Lung (tissue), 12 donors: ENCODE results near the gene UNC5C. TPM values are rescaled to one million over a fixed set of nuclear protein-coding genes. Genes with fewer than 3 reads are reported as not detected.

Experiments
- ATAC-seq: fragments of 200-7000 bp; cut with Tn5 transposase; one replicate; pipeline ENCODE4 v1.9.1; 2020; ENCODE audit warnings: moderate number of reproducible peaks; ENCODE audit not compliant: insufficient read depth, low FRiP score
- DNase-seq, 3 donors: peaks; one replicate each; pipeline ENCODE4 v3.0.0-alpha.2; 2013 to 2017
- H3K27ac ChIP-seq, 2 donors: one replicate each; pipeline ENCODE4 v1.5.1; 2013; ENCODE audit warnings: mild to moderate bottlenecking in 2 of 2, moderate library complexity in 2 of 2, control low read depth in 1 of 2, inconsistent platforms in 1 of 2, low read depth in 1 of 2, low read length in 1 of 2
- H3K27me3 ChIP-seq, 3 donors: one replicate each; pipeline ENCODE4 v1.5.1; 2013; ENCODE audit warnings: low read length in 2 of 3; ENCODE audit not compliant: control insufficient read depth in 3 of 3, insufficient read depth in 3 of 3
- H3K36me3 ChIP-seq, 4 donors: one replicate each; pipeline ENCODE4 v1.5.1; 2013; ENCODE audit warnings: low read length in 4 of 4, mild to moderate bottlenecking in 1 of 4, moderate library complexity in 1 of 4; ENCODE audit not compliant: control insufficient read depth in 4 of 4, insufficient read depth in 4 of 4
- H3K4me1 ChIP-seq, 5 donors: one replicate each; pipeline ENCODE4 v1.5.1; 2013; ENCODE audit warnings: low read length in 5 of 5, mild to moderate bottlenecking in 2 of 5, moderate library complexity in 1 of 5; ENCODE audit not compliant: control insufficient read depth in 5 of 5, insufficient read depth in 5 of 5
- H3K4me3 ChIP-seq: one replicate; pipeline ENCODE4 v1.5.1; 2013; ENCODE audit warnings: mild to moderate bottlenecking, control low read depth, moderate library complexity
- H3K9ac ChIP-seq, 2 donors: one replicate each; pipeline ENCODE4 v1.5.1; 2013; ENCODE audit warnings: low read length in 2 of 2, control low read depth in 1 of 2; ENCODE audit not compliant: insufficient read depth in 1 of 2
- H3K9me3 ChIP-seq, 4 donors: one replicate each; pipeline ENCODE4 v1.5.1; 2013; ENCODE audit warnings: low read length in 3 of 4, mild to moderate bottlenecking in 1 of 4, moderate library complexity in 1 of 4; ENCODE audit not compliant: control insufficient read depth in 4 of 4, insufficient read depth in 3 of 4
- CTCF ChIP-seq: IDR thresholded peaks from 2 replicates; pipeline ENCODE4 v1.5.1; 2012; ENCODE audit warnings: mild to moderate bottlenecking; ENCODE audit errors: control extremely low read depth, extremely low read depth
- WGBS, 2 donors: extraction: QIAGEN DNeasy Blood & Tissue Kit; methylation state at CpG; one replicate each; pipeline ENCODE4 v1.1.7; 2013; 5-methylcytosine and 5-hydroxymethylcytosine counted together
- polyA plus RNA-seq, 2 donors: library from polyadenylated mRNA; stranded (reverse); fragments of 200-250 nt; gene quantifications; one replicate each; pipeline ENCODE4 v1.2.1, GENCODE V29; 2013
- total RNA-seq, 2 donors: library from RNA; depleted of rRNA in 1 of 2; stranded (reverse); fragments of >200 nt in 1 of 2; gene quantifications; one replicate each; pipeline ENCODE4 v1.2.1, GENCODE V29; 2014 to 2021
- donor health status: control.
- donor health status: control.
- donor health status: Bipolar disorder and iron deficiency.
- donor health status: healthy.
- donor health status: DM: yes; HTN: yes; CAD: no.

Gene UNC5C
- total and polyA plus RNA-seq, 4 donors = 0.55 to 27.9 (median 3.8) TPM

DNA sequence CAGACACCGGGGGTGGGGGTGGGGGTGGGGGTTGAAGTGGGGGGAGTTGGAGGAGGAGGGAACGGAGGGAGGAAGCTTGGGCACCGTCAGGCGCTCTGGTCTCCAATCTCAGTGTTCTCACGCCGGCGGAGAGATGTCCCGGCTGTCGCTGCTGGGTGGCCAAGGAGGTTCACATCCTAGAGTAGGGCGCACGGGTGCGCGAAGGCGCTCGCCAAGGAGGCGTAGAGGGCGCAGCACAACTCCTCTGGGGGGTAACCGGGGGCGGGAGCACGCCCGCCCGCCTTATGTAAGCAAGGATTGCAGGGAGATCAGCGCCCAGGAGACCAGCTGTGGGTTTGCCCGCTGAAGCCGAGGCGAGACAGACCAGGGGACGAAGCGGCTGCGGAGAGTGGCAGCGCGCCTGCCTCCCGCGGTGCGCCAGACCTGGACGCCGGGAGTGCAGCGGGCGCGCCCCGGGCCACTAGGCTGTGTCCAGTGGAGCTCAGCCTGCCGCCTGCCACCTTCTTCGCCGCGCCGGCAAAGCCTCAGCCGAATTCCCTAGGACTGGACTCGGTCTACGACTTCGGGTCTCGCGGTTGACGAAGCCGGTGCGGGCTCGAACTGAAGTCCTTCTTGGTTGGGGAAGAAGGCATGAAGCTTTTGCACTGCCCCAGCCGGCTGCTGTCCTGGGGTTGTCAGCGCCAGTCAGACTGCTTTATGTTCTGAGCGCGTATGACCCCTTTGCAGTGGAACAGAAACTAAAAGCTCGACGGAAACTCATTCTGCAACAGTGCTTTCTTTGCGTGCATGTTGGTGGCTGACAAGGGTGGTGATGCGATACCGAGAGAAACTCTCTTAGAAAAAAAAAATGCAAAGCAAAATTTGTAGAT is 707 bp upstream of the UNC5C start:
- Histone ChIP-seq H3K27ac (peak overlapping the region; percentile 62 to 87), H3K9ac (peak overlapping the region; percentile 20 to 80), H3K4me1 (peaks cover 0 to 37% (median 5%) of the 10 kb centered on the region in 5 donors), H3K9me3 (peaks cover 0 to 7% (median 0%) of the 10 kb centered on the region in 4 donors), H3K27me3 (peaks cover 0 to 16% (median 3%) of the 10 kb centered on the region in 3 donors), H3K36me3 (peaks cover 0 to 6% (median 0%) of the 10 kb centered on the region in 4 donors), H3K4me3 (peak overlapping the region; percentile 46)
- 1% methylated on average over 59 to 64 of the region's 64 CpGs for WGBS, 2 donors
- TF ChIP-seq CTCF = no peak
- peak; percentile 74 to 84 (median 83) for DNase-seq
- ATAC-seq = peak; percentile 75

DNA sequence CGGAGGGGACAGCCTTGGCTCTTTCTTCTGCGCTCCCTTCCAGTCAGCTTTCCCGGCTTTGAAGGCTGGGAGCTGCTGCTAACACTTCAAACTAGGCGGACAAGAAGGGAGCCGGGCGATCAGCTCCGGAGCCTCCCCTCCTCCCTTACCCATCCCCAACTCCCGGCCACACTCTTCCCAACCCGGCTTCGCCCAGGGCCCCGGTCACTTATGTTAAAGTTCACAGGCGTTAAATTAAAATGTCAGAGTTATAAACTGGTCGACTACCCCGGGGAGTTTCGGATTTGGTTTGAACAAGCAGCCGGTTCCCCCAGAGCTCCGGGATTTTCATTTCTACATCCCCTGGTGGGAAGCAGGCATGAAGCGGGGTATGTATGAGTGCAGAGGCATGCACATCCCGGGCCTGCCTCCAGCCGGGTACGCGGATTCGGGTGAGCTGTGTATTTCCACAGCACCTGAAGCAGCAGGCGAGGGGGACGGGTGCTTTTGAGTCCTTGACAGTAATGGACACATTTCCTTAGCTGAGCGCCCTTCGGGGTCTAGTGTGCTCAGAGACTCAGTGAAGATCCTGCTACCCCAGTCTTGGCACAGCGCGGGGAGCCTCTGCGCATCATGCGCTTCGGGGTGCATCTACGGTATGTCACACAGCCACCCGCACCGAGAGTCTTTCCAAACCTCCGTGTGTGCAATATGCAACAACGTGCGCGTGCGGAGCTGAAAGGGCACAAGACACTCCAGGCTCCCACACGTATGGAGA is 880 bp downstream of the UNC5C start:
- Histone ChIP-seq H3K9me3 (peaks cover 0 to 7% (median 0%) of the 10 kb centered on the region in 4 donors), H3K27me3 (peaks cover 0 to 16% (median 3%) of the 10 kb centered on the region in 3 donors), H3K4me3 (peak overlapping the region; percentile 39), H3K9ac (peak overlapping the region; percentile 26 to 84), H3K27ac (peak overlapping the region; percentile 3 to 22), H3K36me3 (peaks cover 0 to 6% (median 0%) of the 10 kb centered on the region in 4 donors), H3K4me1 (peaks cover 0 to 46% (median 5%) of the 10 kb centered on the region in 5 donors)
- no peak for ATAC-seq
- WGBS, 2 donors = 3 to 4% methylated on average over 41 of the region's 41 CpGs
- peak; percentile 42 to 66 (median 58) for DNase-seq
- no peak for TF ChIP-seq CTCF

DNA sequence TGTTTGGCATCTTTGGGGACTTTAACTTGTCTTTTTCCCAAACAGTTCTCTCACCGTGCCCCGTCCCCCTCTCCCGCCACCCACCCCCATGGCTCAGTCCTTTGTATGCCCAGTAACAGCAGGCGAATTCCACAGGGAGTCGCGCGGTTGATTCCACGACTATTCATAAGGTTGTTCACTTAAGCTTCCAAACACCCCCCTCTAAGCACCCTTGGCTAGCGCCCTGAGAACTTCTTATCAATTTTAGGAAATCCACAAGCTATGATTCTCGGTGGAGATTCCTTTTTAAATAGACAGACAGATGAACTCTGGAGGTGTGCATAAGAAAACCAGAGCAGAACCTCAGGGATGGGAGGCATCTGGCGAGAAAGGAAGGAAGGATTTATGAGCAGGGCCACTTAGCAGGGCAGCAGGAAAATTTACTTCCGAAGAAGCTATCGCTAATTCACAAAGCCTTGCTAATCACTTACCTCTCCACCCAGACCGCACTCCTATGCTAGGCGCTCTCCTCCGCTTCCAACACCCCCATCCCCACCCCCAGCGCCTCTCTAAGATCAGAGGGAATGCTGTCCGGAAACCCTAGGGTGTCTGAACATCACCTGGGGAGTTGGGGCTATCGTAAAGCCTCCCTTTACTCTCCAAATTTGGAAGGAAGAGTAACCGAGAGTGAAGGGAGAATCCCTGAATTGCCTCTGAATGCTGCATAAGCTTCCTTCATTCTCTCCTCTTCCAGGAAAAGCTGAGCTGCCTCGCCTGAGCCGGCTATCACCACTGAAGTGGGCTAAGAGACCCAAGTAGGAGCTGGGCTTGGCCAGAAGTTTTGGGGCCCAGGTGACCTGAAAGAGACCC is 1.7 kb downstream of the UNC5C start:
- no peak for TF ChIP-seq CTCF
- 30 to 38% methylated on average over 22 of the region's 22 CpGs for WGBS, 2 donors
- H3K36me3 ChIP-seq = peaks cover 0 to 6% (median 0%) of the 10 kb centered on the region in 4 donors
- peaks cover 0 to 16% (median 3%) of the 10 kb centered on the region in 3 donors for H3K27me3 ChIP-seq
- H3K4me1 ChIP-seq = peaks cover 0 to 46% (median 5%) of the 10 kb centered on the region in 5 donors
- no peak for ATAC-seq
- H3K9ac ChIP-seq = peak overlapping the region; percentile 26 to 84
- peak; percentile 32 to 60 (median 55) for DNase-seq
- H3K9me3 ChIP-seq = peaks cover 0 to 7% (median 0%) of the 10 kb centered on the region in 4 donors
- H3K27ac ChIP-seq = peak overlapping the region; percentile 1 to 3
- peak overlapping the region; percentile 39 for H3K4me3 ChIP-seq
